Measurements from ENCODE around the gene CHIT1.

DNA sequence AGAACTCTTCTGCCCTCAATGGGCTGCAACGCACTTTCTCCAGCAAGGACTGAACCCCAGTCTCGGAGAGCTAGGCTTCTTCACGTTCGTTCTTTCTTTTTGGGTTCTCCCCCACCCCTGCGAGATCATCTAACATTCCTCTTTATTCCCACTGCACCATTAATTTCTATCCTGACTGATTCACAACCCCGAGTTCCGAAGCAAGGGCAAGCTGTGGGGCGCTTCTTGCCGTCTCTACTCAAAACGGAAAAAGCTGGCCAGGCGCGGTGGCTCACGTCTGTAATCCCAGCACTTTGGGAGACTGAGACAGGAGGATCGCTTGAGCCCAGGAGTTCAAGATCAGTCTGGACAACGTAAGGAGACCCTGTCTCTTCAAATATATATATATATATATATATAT is 38.4 kb upstream of the CHIT1 start:
- TF ChIP-seq EP300 (IDR thresholded peaks at IDR 0.05; ENCODE audit: low read depth in 2 of 2, low read length in 2 of 2) (no peak), EP300 (CRISPR knock-in tag; IDR thresholded peaks at IDR 0.05; ENCODE audit: borderline replicate concordance) (no peak), TCF7L2 (IDR thresholded peaks at IDR 0.05; ENCODE audit: low read depth, low read length) (no peak)

Data from HepG2 (cell line).